HG02938 (cell line): ENCODE measurements around the gene MPIG6B.

Experiments used
- ATAC-seq: cut with Tn5 transposase; IDR thresholded peaks from one replicate; pipeline ENCODE4 v1.9.1; 2021; ENCODE audit warnings: mild to moderate bottlenecking, moderate library complexity; ENCODE audit not compliant: unreplicated experiment

MPIG6B gene

DNA sequence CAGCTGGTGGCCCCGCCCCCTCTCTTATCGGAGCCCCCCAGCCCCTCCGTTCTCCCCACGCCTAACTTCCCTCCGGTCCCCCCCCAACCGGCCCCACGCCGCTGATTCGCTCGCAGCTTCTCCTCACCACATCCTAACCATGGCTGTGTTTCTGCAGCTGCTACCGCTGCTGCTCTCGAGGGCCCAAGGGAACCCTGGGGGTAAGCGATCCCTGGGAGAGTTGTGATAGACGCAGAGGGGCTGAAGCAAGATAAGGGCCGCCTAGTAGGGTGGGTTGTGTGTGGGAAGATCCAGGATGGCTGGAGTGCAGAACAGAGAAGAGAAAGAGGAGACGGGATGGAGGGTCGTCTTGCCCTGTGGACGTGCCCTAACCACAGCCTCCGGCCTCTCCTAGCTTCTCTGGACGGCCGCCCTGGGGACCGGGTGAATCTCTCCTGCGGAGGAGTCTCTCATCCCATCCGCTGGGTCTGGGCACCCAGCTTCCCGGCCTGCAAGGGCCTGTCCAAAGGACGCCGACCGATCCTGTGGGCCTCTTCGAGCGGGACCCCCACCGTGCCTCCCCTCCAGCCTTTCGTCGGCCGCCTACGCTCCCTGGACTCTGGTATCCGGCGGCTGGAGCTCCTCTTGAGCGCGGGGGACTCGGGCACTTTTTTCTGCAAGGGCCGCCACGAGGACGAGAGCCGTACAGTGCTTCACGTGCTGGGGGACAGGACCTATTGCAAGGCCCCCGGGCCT is at the start of gene MPIG6B:
Gene MPIG6B (plus strand): TSS at position 129 of the 735 bp plus-strand sequence. CDS start 11 bp downstream, at position 140.
- no peak for ATAC-seq

GRCh38 chr6:31676322-31676903 is 46.8 kb upstream of the MPIG6B start:
- no peak for ATAC-seq

- ATAC-seq: no peak
Observed at GRCh38 chr6:31676904-31677303, 46.3 kb upstream of the MPIG6B start.

- no peak for ATAC-seq
Observed at GRCh38 chr6:31677955-31678354, 45.2 kb upstream of the MPIG6B start.

- no peak for ATAC-seq
Observed at GRCh38 chr6:31680226-31681134, 42.7 kb upstream of the MPIG6B start, which contains the start of gene LY6G5C. Gene LY6G5C, minus strand, starts transcription at chr6:31681067. Its CDS starts 694 bp downstream, at chr6:31680373.

DNA sequence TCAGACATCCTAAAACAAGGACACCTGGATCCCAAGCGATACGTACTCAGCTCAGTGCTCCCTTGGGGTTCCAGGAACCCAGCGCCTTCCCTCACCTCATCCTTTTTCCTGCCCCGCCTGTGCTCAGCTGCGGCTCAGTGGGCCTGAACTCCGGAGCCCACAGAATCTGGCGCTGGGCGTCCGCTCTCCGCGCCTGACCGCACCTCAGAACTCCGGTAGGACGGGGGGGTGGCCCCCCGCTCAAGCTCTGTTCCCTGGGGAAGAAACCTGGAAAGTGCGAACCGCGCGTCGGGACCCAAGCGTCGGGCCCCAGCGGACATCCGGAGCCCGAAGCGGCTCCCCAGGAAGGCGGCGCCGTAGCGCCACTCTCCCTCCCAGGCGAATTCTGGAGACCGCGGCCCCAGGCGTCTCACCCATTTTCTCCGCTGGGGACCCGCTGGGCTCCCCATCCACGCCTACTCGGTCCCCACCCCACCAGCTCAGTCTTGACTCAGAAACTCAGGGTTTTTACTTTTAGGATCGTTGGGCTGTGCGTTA is 42.0 kb upstream of the MPIG6B start:
- no peak for ATAC-seq

DNA sequence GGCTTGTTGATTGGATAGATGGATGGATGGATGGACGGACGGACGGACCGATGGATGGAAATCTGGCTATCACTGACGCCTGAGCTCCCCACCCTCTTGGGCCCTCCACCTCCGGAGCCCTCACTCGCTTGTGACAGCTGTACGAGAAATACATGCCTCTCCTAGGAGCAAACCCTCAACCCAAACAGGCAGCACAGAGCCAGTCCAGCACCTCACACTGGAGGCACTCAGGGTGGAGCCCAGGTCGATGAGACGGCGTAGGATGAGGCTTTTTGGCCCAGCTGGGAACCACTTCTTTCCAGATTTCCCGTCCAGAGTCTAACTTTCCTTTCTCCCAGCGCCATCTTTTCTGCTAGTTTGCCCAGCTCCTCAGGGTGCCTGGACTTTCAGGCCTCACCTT is 39.6 kb upstream of the MPIG6B start:
- no peak for ATAC-seq

- ATAC-seq: no peak
Observed at GRCh38 chr6:31686483-31686882, 36.7 kb upstream of the MPIG6B start.

DNA sequence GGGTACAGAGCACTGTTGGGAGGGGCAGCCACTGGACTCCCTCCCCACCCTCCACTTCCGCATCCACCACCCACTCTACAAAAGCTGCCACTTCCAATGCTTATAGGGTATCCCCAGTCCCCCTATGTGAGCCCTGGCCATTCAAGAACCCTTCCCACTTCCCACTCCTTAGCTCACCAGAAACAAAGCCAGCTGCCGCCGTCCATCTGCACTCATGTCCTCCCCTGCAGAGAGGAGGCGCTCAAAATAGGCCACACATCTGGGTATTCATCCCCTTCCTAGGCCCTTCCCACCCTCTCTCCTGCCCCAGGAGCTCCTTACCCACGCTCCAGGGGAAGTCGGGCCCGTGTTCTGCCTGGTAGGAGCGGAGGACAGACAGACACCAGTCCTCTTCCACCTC is 35.9 kb upstream of the MPIG6B start:
- no peak for ATAC-seq

GRCh38 chr6:31687860-31688693 is 35.1 kb upstream of the MPIG6B start:
- no peak for ATAC-seq

- ATAC-seq: no peak
Observed at GRCh38 chr6:31689249-31690110, 33.7 kb upstream of the MPIG6B start.

DNA sequence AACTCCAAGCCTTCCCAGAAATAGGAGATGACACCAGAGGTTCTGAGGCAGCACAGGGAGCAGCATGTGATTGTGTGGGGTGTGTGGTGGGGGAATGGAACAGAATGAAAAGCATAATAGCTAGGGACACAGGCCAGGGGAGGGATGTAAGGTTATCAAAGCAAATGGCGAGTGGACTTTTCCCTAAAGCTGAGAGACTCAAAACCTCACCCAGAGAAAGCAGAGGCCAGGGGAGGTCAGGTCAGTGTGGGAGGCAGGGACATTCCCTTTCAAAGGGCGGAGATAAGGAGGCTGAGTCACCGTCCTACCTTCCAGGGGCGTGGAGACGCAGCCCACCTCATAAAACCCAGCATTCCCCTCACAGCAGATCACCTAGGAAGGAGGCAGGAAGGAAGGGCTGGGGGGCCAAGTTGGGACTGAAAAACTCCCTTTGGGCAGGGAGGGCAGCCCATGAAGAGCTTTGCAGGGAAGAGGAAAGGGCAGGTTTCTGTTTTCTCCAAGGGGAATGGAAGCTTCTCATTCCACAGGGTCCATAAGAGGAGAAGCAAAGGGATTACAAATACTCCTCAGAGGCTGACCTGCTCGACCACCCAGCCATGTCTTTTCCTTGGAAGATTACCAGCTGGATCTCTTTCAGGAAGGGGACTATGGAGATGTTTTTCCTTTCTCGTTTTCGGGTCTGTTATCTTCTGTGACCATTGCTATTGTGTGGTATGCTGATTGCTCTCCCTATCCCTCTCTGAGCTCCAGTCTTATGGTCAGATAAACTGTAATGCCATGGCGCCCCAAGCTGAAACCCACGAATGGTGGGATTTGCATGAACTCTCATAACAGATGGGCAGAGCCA is 32.7 kb upstream of the MPIG6B start:
- no peak for ATAC-seq

DNA sequence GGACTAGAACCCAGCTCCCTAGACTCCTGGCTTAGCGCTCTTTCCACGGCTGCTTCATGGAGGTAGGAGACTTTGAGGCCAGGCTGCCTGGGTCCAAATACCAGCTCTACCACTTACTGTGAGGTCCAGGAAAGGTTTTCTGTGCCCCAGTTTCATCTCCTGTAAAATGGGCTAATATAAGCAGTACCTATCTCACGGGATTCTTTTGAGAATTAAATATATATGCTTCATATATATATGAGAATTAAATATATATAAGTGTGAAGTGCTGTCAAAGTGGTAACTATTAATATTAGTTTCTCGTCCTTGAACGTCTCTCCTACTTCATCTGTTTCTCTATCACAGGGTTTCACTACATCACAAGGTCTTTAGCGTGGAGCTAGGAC is 32.1 kb upstream of the MPIG6B start:
- no peak for ATAC-seq

DNA sequence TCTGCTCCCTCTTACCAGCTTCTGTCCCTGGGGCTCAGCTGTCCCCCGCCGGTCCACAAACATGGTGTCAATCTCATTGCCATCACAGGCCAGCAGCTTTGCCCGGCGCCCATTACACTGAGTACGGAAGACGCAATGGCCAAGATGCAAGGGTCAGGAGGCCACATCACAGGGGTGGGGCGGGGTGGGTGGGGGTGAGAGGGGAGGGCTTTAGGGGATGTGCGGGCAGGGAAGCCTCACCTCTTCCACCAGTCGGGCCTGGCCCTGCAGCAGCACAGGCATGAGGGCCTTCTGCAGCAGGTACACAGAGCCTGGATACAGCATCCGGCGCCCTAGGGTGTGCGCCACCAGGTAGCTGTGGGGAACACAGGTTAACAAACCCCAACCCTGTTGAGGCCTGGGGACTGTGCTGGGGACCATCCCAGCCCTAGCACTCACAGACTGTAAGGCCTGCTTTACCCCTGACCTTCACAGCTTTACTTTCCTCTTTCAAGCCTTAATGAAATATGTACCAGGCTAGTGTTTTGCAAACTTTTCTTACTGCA is 31.5 kb upstream of the MPIG6B start:
- ATAC-seq: no peak

DNA sequence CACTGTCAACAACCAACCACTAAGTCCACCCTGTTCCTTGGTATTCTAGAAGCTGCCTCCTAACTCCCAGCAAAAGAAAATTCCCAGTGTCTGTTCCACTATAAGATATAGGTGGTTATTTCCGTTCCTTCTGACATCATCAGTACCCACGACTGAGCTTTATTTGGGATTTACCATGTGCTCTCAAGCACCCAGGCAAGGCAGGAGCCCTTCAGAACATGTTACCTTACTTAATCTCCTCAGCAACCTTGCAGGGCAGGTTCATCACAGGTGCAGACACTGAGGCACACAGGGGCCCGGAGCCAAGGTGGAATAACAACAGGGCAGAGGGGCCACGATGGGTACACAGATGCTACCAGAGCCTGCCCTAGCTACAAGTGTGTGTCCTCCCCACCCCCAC is 30.8 kb upstream of the MPIG6B start:
- ATAC-seq: no peak

DNA sequence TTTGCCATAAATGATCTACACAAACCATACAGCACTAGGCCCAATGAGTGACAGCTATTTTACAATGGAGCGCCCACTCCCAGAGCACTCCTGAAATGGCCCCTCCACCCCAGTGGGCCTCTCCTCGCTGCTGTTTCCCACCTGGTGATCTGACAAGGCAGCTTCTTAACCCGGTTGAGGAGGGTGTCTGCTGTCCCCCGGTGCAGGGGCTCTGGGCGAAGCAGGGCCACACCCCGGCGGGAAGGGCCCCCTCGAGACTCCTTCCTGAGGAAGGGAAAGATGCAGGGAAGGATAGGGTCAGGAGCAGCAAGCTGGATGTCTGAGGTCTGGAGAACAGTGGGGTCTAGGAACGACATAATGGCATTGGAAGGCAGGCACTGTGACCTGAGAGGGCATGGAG is 30.3 kb upstream of the MPIG6B start:
- no peak for ATAC-seq

DNA sequence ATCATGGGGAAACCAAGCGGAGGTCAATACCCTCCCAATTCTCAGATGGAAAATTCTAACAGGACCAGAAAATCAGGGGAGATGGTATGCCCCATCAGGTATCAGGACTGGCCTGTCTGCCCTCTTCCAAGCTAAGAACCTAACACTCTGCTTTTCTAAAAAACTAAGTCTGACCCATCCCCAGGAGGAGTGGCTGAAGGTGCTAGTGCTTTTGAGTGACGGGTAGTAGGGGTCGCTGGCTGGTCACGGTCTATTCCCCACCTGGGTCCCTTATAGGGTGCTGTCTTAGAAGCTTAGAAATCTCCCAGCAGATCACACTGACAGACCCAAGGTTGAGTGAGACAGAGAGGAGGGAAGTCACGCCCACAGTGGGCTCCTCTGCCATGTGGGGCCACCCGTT is 29.6 kb upstream of the MPIG6B start:
- ATAC-seq: no peak

GRCh38 chr6:31697555-31697954 is 25.6 kb upstream of the MPIG6B start:
- no peak for ATAC-seq
